Measurements from ENCODE around the gene ABHD2.
"Not testable (repeated sequence)": the region's sequence is repeated elsewhere in the genome, so short reads cannot be mapped to it uniquely, and the experiment has no call there.

ABHD2 gene

DNA sequence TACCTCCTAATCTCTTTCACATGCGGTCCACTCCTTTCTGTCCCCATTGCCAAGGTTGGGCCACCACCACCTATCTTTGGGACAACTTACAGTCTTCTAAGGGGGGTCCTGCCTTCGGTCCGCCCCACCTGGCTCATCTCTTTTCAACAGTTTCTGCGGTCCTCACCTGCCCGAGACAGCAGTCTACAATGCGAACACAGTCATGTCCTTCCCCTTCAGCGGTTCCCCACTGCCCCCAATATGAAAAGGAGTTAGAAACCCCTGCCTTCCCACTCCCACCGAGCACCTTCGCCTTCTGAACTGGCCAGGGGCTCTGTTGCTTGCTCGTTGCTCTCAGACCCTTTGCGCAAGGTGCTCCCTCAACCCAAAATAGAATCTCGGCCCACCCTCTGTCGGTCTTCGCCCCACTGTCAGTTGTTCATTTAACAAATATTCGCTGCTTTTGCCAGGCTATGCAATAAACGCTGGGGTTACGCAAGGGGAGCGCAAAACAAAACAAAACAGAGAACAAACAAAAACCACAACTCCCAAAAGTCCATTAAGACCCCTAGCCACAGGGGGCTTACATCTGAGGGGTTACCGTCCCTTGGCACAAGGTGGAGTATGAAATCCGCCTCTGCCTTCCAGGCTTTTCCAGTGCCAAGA, 154.9 kb downstream of the ABHD2 start:
- no peak for DNase-seq

DNA sequence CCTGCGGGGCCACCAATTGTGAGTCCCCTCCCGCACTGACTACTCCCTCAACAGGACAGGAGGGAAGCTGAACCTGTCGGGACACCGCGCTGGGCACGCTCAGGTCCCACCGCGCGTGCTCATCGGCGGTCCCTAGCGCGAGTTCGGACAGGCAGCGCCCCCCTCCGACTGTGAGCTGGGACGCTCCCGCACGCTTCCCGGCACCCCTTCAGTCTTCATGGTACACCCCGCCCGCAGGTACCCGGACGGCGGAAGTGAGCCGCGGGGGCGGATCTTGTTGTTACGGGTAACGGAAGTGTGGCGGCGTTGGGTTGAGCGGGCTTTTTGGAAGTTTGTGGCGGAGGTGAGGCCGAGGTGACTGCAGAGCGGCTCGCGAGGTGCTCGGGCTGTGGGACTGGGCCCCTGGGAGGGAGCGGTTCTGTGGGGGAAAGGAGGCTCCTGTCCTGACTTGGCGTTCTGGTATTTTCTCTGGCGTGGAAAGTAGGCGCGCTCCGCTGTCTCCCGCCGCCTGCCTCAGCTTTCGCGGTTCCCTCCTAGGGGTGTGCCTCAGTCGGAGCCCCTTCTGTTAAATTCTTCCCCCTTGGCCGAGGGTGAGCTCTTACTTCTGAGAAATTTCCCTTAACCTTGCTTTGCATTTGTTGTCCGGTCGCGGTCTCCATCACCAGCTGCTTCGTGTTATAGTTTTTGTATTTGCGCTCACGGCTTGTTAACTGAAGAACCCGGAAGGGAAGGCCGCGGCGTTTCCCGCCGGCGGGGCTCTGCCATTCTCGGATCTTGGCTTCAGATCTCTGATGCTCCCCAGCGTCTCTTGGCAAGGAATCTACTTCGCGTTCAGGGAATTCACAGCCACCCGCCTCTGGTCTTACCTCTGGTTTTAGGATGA, 155.7 kb downstream of the ABHD2 start, which contains the start of gene FANCI:
Gene FANCI (plus strand): TSS at position 289 of the 883 bp plus-strand sequence. CDS start 3,669 bp downstream, outside the sequence.
- DNase-seq = peak; percentile 63

DNA sequence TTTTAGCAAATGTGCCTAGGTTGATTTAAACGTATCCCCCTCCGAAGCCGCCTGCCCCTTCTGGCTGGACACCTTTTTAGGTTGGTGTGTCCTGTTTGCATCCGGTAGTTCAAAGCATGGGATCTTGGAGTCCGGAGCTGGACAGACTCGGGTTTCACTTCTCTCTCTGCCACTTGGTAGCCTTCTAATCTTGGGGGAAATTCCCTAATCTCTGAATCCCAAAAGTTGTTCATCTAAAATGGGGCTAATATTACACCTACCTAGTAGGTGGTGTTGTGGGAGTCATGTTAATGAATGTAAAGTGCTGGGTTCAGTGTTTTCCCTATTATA, 156.3 kb downstream of the ABHD2 start:
- no peak for DNase-seq

- DNase-seq = no peak
Measured at GRCh38 chr15:89247446-89247845, 159.2 kb downstream of the ABHD2 start.

- DNase-seq = no peak
Measured at GRCh38 chr15:89248584-89248983, 160.3 kb downstream of the ABHD2 start.

DNA sequence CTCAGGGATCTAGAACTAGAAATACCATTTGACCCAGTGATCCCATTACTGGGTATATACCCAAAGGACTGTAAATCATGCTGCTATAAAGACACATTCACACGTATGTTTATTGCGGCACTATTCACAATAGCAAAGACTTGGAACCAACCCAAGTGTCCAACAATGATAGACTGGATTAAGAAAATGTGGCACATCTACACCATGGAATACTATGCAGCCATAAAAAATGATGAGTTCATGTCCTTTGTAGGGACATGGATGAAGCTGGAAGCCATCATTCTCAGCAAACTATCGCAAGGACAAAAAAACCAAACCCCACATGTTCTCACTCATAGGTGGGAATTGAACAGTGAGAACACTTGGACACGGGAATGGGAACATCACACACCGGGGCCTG, 161.9 kb downstream of the ABHD2 start:
- DNase-seq = not testable (repeated sequence)

Measured in NCI-H1436 treated with DMSO at 0.1 percent for 48 hours (cell line).